Skin epidermis (tissue), 12 donors: ENCODE measurements around the gene LMBRD2.
A peak's percentile ranks its signal among the peaks of the same experiment; 100 is the strongest.
"Not testable (repeated sequence)": the region's sequence is repeated elsewhere in the genome, so short reads cannot be mapped to it uniquely, and the experiment has no call there.

Experiments used
- H3K27ac ChIP-seq, 21 experiments: fragments of 200-600 bp; sonication (generic) in 11 of 21; one replicate each; pipeline ENCODE4 v1.5.0; 2020; ENCODE audit warnings: mild to moderate bottlenecking in 3 of 21, inconsistent platforms in 2 of 21, moderate library complexity in 2 of 21
- H3K4me3 ChIP-seq, 7 experiments: fragments of 200-600 bp; sonication (generic) in 2 of 7; one replicate each; pipeline ENCODE4 v1.5.0; 2020; ENCODE audit warnings: inconsistent platforms in 2 of 7, mild to moderate bottlenecking in 2 of 7, moderate library complexity in 1 of 7

LMBRD2 gene

DNA sequence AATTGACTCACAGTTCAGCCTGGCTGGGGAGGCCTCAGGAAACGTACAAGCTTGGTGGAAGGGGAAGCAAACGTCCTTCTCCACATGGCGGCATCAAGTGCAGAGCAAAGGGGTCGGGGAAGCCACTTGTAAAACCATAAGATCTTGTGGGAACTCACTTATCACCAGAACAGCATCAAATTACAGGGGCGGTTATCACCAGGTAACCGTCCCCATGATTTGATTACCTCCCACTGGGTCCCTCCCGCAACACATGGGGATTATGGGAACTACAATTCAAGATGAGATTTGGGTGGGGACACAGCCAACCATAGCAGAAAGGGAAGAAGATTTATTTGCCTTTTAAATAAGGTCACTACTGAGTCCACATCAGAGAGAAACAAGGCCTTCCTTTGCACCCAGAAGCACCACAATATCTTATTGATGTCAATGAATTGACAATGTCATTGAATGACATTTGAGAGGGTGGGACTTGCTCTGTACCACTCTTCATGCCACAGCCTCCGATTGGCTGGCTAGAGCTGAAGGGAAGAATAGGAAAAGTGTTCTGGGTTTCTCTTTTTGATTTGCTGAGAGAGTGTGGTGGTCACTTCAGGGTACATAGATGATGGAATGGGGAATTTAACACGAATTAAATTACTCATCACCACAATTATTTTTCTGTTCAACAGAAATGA, 11.3 kb upstream of the LMBRD2 start:
- Histone ChIP-seq H3K4me3 (no peak overlapping the region), H3K27ac (no peak overlapping the region)

DNA sequence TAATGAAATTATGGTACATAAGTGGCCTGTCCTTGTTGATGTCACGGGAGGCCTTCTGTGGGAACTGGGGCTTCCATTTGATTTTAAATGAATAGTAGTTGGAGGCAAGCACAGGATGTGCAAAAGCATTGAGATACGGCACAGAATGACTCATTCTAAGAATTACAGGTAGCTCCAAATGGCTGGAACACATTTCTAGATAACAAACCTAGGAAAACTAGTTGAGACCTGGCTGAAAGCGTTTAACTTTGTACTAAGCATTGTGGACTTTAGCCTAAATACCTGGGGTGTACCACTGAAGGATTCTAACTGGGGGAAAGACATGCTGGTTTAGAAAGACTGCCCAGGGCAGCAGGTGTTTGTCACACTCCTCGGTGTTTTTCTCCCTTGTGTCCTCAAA, 9.7 kb upstream of the LMBRD2 start:
- H3K27ac ChIP-seq: peak overlapping the region in 1 of 21 experiments; percentile 29
- no peak overlapping the region for H3K4me3 ChIP-seq

DNA sequence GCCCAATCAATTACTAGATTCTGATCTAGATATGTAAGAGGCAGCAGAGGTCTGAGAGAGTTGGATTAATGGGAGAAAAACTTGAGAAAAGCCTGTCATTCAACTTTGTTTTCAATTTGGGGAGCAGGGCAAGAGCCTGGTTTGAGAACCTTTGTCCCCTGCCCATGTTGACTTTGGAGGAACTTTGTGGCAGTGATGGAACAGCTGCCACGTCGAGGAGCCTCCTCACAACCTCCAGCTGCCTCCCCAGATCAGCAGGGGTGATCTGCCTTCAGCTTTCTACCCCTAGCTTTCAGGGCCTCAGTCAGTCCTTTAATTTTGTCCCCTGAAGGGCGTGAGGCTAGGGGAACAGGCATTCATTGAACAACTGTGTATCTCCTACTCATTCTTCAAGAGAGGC, 8.9 kb upstream of the LMBRD2 start:
- Histone ChIP-seq H3K27ac (no peak overlapping the region), H3K4me3 (no peak overlapping the region)

DNA sequence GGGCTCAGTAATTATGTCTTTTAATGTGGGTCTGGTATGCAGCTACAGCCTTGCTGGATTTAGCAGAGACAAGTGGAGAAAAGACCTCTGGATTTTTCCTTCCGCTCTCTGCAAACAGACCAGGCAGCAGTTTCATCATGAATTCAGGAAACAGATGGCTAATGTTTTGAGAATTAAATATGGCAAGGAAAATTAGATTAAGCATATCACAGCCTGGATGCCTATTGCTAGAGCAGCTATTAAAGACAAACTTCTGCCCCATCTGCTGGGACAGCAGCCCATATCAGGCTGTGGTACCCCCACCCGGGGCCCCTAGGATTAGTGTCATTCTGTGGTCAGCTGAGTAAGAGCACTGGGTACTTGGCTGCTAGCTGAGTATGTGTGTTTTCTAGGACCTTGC, 6.5 kb upstream of the LMBRD2 start:
- Histone ChIP-seq H3K4me3 (no peak overlapping the region), H3K27ac (no peak overlapping the region)

DNA sequence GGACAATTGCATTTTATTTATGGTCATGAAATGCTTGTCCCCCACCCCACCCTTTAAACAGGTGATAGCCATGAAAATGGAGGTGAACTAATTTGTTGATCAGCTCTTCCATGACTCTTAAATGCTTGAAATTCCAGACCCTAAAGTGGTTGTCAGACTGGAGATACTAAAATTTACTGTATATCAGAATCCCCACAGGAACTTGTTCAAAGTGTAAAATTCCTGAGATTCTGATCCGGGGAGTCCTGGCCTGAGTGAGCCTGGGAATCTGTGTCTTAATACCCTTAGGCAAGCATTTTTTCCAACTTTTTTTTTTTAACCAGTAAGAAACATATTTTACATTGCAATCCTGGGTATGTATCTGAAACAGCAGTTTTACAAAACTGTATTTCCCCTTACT, 4.9 kb upstream of the LMBRD2 start:
- Histone ChIP-seq H3K4me3 (no peak overlapping the region), H3K27ac (peak overlapping the region in 2 of 21 experiments; percentile 8 to 36)

DNA sequence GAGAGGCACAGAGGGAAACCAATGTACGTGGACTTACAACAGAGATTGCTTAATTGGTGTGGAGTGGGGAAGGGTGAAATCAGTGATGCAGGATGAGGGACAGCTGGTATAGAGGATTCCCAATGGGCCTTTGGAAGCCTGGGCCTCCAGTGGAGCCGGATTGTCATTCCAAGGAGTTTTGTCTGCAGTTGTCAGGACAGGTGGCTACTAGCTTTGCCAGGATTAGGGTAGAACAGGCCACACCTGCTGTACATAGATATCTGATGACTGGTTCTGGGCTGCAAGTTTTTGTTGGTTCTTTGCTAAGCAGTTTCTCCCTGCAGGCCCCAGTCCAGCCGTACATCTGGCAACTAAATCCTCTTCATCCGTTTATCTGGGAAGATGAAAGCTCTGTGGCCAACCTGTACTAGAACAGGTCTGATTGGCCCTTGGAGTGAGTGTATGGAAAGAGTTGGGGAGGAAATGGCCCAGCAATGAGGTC, 4.5 kb upstream of the LMBRD2 start:
- H3K4me3 ChIP-seq: no peak overlapping the region
- peak overlapping the region in 2 of 21 experiments; percentile 8 to 36 for H3K27ac ChIP-seq

DNA sequence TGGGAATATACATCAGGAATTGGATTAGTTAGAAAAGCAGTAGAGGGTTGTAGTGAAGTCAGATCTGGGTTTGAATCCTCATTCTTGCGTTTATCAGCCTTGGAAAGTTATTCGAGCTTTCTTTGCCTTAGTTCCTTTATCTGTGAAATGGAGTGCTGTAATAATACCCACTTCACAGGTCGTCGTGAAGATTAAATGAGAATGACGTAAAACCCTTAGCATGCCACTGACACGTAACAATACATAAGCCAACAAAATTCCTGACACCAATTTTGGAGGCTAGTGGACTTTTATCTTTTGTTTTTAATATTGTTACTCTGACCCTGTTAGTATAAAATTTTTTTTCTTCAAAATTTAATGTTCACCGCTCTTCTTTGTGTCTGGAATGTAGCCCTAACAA, 3.6 kb upstream of the LMBRD2 start:
- Histone ChIP-seq H3K4me3 (no peak overlapping the region), H3K27ac (no peak overlapping the region)

DNA sequence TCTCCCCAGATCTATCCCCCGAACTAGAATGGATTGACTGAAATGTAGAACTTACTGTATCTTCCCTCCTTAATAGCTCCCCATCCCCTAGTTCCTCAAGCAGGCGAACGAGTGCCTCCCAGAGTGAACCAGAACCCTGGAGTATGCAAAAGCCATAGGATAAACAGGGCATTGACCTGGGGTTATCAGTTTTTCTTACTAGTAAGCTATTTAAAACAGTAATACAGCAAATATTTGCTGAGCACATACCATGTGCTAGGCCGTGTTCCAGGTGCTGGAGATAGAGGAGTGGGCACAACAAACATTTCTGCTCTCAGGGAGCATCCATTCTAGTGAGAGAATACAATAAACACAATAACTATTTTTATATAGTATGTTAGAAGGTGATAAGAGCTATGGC, 2.0 kb upstream of the LMBRD2 start:
- no peak overlapping the region for H3K27ac ChIP-seq
- H3K4me3 ChIP-seq: no peak overlapping the region

DNA sequence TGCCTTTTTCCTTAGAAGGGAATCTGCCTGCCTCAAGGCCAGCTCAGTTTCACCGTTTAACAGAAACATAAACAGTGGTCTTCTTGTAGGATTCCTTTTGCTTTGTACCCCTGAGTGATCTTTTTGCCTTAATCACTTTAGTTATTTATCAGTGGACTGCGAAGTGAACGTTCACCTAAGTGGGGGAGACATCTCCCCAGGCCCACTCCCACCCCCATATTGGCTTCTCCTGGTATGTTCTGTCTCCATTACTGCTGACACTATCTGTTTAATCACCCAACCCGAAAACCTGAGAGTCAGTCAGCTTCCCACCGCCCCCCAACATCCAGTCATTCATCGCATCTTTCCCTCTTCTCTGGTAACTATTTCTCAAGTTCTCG, 1.6 kb upstream of the LMBRD2 start:
- Histone ChIP-seq H3K27ac (peak overlapping the region in 3 of 21 experiments; percentile 55 to 92 (median 89)), H3K4me3 (peak overlapping the region in 3 of 7 experiments; percentile 77 to 92 (median 82))

DNA sequence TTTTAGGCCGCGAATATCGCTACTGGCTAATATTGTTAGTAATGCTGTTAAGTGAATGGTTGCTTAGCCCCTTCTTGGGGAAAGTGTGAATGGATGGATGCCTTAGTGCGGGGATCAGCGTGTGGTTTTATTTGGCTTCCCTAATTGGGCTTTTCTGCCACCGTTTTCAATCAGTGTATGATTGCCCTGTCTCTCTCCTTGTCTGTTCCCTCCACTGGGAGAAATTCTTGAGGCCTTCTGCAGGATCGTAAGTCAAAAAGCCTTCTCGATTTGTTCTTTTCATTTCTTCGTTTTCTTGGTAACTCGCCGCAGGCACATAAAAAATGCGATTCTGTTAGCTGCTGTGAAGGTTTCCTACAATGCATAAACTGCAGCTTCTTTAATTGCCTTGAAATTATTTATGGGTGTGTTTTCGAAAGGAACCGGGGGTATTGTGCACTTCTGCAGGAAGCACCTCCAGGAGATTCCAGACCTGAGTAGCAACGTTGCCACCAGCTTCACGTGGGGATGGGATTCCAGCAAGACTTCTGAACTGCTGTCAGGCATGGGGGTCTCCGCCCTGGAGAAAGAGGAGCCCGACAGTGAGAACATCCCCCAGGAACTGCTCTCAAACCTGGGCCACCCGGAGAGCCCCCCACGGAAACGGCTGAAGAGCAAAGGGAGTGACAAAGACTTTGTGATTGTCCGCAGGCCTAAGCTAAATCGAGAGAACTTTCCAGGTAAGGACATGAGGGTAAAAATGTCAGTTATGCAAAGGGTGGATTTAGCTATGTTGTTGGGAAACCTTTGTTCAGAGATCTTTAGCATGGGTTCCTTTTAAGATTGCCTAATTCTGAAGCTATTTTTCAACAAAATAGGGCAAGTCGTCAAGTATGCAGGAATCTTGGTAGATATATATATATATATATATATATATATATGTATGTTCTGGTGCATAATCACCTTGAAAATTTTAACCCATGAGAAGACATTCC, 924 bp upstream of the LMBRD2 start:
- Histone ChIP-seq H3K4me3 (peak overlapping the region; percentile 59 to 100 (median 87)), H3K27ac (peak overlapping the region in 19 of 21 experiments; percentile 4 to 92 (median 75))

DNA sequence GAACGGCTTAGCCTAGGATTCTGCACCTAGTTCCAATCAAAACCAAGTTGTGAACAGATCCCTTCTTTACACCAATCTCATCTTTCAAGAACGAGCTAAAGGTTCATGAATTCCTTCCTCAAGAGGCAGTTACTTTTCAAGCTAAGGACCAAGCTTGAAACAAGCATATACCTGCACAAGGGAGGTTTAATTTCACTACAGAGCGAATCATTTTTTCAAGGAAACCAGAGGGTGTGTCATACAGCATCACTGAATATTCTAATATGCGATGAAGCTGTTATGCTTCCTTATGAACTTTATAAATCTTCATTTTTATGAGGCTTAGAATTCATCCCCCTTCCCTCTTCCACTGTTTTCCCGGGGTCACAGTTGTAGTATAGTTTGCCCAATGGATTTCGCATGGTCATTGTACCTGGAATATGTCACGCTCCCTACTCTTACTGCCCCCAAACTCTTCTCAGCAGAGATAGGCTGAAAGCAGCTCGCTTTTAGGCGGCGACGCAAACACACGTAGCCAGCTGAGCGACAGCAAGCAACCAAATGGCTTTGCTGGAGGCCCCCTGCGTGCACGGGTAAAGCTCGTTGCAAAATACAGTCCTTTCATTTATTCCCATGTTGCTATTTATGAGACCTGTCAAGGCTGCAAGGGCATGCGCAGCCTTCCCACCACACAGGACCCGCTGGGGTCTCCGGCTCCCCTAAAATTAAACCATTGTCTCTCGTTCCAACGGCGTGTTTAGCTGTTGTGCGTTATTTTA, 832 bp downstream of the LMBRD2 start:
- peak overlapping the region; percentile 59 to 100 (median 87) for H3K4me3 ChIP-seq
- peak overlapping the region; percentile 48 to 93 (median 88) for H3K27ac ChIP-seq

DNA sequence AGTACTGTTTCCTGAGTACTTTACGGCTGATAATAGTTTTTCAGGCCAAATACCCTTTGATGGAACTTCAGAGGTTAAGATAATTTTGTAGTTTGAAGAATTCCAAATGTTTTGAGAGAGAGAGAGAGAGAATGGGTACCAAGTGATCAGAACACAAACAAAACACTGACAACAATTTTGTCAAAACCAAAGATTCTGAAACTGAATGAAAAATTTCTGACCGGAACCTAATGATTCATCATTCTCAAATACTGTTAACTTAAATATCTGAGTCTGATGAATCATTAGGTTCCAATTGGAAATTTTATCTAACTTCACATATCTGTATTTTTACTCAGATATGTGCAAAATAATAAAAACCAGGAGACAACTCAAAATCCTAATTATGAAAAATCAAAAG, 4.0 kb downstream of the LMBRD2 start:
- H3K27ac ChIP-seq: no peak overlapping the region
- no peak overlapping the region for H3K4me3 ChIP-seq

DNA sequence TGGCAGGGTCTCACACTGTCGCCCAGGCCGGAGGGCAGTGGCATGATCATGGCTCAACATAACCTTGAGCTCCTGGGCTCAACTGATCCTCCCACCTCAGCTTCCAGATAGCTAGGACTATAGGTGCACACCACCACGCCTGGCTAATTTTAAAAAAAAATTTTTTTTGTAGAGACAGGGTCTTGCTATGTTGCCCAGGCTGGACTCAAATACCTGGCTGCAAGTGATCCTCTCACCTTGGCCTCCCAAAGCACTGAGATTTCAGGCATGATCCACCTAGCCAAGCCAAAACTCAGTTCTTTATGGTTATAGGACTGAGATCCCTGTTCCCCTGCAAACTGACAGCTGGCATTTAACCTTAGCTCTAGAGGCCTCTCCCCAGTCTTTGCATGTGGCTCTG, 5.3 kb downstream of the LMBRD2 start:
- Histone ChIP-seq H3K4me3 (no peak overlapping the region), H3K27ac (no peak overlapping the region)

DNA sequence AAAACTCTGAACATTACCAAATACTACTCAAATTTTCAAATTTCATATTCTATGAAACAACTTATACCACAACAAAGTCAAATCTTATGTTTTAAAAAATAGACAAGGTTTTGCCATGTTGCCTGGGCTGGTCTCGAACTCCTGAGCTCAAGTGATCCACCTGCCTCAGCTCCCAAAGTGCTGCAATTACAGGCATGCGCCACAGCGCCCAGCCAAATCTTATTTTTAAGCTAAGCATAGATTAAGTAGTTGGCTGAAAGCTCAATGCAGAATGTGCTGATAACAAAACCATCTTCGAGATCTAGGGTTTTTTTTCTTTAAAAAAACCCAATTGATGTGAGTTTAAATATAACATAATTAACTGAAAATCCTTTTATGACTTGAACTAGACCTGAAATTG, 6.4 kb downstream of the LMBRD2 start:
- no peak overlapping the region for H3K4me3 ChIP-seq
- H3K27ac ChIP-seq: no peak overlapping the region

DNA sequence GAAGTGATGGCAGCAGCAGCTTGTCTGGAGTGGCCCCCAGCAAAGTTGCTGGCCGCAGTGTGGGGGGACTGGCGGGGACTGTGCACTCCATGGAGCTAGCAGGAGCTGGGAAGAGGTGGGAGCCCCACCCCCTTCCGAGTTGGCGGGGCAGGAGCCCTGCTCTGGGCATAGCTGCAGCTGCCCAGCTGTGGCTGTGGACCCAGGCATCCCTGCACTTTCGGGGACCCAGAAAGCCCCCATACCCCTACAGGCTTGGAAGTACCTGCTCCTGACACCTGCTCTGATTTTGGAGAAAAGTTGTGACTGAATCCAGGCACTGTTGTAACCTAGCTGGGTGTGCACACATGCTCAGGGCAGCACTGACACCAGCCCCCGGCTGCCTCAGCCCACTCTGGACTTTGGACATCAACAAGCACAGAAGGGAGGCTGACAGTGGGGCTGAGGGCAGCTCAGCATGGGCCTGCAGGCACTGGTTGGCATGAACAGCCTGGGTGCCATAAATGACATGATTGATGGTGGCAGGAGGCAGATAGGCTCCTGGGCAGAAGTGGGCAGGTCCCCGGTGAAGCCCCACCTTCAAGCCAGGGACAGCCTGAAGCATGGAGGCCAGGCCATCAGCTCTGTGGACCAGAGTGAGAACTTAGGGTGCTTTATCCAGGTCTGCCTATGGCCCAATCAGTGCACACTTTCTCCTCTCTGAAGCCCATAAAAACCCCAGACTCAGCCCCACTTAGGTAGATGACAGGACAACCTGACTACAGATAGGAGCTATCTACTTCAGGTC, 12.6 kb downstream of the LMBRD2 start:
- Histone ChIP-seq H3K27ac (no peak overlapping the region), H3K4me3 (no peak overlapping the region)

DNA sequence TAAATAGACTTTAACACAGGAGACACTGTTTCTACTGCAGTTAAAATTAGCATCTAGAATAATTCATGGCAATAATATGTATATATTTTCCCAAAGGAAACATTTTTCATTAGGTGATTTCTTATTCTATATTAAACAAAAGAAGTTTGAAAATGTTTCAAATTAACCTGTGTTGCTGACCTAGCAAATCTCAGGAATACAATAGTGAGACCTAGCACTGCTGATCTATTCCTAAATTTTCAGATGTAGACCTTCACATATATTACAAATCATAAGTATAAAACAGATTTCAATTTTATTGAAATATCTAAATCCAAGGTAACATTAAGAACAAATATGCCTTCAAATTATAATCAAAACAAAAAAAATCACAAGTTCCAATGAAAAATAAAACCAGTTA, 15.1 kb downstream of the LMBRD2 start:
- Histone ChIP-seq H3K27ac (no peak overlapping the region), H3K4me3 (no peak overlapping the region)

DNA sequence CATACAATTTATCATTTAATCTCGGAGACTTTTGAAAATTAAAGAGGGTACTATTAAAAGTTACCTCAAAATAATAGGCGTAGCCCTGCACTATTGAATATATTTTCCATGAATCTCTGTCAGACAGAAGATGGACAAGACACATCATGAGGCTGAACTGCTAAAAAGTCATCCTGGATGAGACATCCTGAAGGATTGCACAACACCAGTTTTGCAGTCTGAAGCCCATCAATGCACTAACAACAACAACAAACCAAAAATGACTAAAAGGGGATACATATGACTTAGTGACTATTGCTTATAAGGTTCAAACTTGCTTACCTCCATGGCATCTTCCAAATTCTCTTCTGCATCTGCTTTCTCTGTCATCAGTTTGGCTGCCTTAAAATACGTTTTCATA, 15.7 kb downstream of the LMBRD2 start:
- Histone ChIP-seq H3K4me3 (no peak overlapping the region), H3K27ac (no peak overlapping the region)

DNA sequence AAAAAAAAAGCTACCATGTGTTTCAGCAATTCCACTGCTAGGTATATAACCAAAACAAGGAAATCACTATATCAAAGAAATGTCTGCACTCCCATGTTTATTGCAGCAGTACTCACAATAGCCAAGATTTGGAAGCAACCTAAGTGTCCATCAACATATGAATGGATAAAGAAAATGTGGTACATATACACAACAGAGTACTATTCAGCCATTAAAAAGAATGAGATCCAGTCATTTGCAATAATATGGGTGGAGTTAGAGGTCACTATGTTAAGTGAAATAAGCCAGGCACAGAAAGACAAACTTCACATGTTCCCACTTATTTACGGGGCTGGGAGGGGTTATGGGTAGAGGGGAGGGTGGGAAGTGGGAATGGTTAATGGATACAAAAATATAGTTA, 18.7 kb downstream of the LMBRD2 start:
- not testable (repeated sequence) for H3K4me3 ChIP-seq, H3K27ac ChIP-seq

DNA sequence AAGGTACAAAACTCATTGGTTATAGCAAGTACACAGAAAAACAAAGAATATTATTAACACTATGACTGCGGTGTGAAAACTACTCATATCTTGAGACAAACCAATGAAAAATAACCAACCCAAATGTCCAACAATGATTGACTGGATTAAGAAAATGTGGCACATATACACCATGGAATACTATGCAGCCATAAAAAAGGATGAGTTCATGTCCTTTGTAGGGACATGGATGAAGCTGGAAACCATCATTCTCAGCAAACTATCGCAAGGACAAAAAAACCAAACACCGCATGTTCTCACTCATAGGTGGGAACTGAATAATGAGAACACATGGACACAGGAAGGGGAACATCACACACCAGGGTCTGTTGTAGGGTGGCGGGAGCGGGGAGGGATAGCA, 22.0 kb downstream of the LMBRD2 start:
- H3K4me3 ChIP-seq, H3K27ac ChIP-seq: not testable (repeated sequence)
